T-helper 22 cell (primary cell): ENCODE results near the gene ASB16.
"Not testable (repeated sequence)": the region's sequence is repeated elsewhere in the genome, so short reads cannot be mapped to it uniquely, and the experiment has no call there.

Experiments
- DNase-seq: peaks from one replicate; pipeline ENCODE4 v3.0.0-alpha.2; 2020; ENCODE audit warnings: low read depth

Gene ASB16

DNA sequence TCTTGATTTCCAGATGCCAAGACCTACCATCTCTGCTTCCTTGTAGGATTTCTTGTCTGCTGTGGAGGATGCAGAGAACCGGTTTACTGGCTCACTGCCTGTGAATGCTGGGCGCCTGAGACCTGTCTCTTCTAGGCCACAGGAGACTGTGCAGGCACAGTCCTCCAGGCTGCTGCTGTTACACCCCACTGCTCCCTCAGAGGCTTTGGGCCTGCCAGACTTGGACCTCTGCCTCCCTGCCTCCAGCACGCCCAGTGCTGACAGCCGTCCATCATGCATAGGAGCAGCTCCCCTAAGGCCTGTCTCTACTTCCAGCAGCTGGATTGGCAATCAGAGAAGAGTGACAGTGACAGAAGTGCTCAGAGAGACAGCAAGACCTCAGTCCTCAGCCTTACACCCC lies 22.7 kb upstream of the ASB16 start:
- DNase-seq, result no peak

DNA sequence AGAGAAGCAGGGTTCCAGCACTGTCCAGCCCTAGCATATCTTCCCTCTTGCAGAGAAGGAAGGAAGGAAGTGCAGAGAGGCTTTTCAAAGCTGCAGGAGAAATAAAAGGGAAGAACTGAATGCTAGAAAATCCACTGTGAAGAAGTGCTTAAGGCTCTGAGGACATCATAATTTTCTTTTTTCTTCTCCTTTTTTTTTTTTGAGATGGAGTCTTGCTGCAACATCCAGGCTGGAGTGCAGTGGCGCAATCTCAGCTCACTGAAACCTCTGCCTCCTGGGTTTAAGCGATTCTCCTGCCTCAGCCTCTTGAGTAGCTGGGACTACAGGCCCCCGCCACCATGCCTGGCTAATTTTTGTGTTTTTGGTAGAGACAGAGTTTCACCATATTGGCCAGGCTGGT lies 21.4 kb upstream of the ASB16 start:
- DNase-seq, result not testable (repeated sequence)

DNA sequence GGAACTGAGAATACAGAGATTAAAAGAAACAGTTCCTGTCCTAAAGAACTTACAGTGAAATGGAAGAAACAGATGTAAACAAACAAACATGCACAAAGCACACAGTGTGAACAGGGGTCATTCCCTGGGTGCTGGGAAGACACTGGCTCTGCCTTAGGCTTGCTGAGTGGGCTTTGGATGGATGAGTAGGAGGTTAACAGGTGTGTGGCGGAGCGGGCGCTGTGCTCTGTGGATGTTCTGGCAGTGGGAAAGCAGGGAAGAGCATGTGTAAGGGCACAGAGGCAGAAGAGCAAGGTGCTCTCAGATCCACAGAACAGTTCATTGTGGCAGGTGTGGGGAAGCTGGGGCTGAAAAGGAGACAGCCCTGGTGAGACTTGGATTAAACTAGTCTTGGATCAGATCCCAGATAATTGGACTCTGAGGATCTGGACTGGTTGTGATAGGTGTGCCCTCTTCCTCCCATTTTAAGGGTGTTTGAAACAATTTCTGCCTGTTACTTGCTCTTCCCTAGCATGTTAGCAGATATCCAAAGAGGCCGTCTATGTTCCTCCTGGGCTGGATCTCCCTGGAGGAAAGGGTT lies 20.7 kb upstream of the ASB16 start:
- no peak for DNase-seq

DNA sequence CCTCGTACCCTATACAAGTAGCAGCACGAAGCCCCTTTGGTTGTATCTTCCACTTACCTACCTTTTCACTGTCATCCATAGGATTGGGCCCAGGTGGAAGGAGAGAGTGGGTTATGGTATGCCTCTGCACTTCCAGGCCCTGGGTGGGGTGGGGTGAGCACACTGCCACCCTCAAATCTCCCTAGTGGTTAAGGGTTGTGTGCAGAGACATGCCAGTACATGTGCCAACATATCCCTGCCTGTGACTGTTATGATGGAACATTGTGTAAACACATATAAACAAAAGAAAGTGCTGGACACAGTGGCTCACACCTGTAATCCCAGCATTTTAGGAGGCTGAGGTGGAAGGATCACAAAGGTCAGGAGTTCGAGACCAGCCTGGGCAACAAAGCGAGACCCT lies 17.6 kb upstream of the ASB16 start:
- no peak for DNase-seq

GRCh38 chr17:44155488-44155887 lies 15.0 kb upstream of the ASB16 start:
- DNase-seq, result no peak

DNA sequence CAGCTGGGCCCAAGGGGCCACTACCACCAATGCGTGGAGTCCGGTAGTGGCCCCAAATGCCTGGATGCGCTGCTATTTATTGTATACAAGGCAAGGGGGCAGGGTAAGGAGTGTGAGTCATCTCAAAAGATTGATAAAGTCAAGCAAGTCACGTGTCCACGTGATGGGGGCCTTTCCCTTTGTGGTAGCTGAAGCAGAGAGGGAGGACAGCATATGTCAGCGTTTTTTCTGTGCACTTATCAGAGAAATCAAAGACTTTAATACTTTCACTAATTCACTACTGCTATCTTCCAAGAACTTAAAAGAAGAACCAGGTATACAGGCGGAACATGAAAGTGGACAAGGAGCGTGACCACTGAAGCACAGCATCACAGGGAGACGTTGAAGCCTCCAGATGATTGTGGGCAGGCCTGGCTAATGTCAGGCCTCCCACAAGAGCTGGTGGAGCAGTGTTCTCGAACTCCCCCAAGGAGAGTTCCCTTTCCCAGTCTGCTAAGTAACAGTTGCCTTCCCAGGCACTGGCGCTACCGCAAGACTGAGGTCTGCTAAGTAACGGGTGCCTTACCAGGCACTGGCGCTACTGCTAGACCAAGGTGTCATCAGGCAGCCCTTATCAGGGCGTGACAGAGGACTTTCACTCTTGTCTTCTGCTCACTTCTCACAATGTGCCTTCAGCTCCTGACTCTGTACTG lies 10.8 kb upstream of the ASB16 start:
- DNase-seq, result peak; percentile 50

- no peak for DNase-seq
Measured at GRCh38 chr17:44164476-44164875, 6.0 kb upstream of the ASB16 start.

GRCh38 chr17:44167181-44167861 lies 3.2 kb upstream of the ASB16 start:
- DNase-seq, result no peak

- no peak for DNase-seq
Measured at GRCh38 chr17:44170135-44170498, 387 bp upstream of the ASB16 start.

DNA sequence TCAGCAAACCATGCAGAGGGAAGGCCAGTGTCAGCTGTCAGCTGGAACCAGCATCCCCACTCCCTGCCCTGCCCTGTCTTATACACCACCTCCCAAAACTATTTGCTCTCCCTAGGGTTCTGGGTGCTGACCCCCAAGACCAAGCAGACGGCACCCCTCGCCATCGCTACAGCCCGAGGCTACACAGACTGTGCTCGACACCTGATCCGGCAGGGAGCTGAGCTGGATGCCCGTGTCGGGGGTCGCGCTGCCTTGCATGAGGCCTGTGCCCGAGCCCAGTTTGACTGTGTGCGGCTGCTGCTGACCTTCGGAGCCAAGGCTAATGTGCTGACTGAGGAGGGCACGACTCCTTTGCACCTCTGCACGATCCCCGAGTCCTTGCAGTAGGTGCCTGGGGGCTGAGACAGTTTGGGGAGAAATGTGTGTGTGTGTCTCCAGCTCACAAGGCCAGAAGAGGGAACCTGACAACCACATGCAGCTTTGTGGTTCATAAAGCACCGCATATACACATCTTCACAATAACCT lies 1.5 kb downstream of the ASB16 start:
- no peak for DNase-seq

DNA sequence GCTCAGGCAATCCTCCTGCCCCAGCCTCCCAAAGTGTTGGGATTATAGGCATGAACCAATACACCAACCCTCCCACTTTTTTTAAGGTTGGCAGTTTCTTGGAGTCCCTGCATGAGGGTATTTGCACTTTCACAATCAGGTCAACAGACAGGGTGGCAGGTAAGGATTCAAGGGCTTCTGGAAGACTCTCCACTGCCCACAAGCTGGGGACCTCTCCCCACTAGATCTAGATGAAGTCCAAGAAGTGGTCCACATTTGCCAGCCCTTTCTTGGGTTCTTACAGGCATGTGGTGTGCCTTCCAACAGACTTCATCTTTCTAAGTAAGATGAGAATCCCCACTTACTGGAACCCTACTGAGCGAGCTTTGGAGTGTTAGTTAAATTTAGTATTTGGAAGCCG lies 3.9 kb downstream of the ASB16 start:
- no peak for DNase-seq

DNA sequence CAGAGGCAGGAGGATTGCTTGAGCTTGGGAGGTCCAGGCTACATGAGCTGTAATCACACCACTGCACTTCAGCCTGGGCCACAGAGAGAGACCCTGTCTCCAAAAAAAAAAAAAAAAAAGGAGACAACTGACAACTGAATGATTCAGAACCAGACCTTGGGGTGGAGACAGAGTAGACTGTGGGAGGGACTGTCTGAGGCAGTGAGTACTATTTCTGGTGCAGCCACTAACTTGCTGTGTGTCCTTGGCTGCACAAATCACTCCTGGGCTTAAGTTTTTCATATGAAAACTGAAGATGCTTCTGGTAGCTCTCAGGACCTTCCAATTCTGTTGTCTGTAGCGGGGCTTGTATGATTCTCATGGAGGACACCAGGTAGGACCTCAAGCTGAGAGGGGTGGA lies 5.8 kb downstream of the ASB16 start:
- DNase-seq, result no peak

- no peak for DNase-seq
Measured at GRCh38 chr17:44176671-44177501, 6.4 kb downstream of the ASB16 start.

DNA sequence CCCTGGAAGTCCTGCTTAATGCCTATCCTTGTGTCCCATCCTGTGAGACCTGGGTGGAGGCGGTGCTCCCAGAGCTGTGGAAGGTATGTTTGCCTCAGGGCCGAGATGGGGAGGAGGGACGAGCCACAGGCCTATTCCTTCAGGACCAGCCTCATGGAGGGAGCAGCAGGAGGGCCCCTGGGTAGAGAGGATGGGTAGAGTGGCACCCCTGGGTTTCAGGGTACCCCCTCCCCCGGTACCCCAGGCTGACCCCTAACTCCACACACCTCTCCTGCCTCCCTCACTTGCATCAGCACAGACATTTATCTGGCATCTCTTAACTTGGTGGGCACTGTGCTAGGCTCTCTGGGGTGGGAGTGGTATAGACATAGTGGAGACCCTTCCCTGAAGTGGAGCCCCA lies 7.1 kb downstream of the ASB16 start:
- no peak for DNase-seq

- DNase-seq, result no peak
Measured at GRCh38 chr17:44178133-44178532, 7.6 kb downstream of the ASB16 start.

- DNase-seq, result no peak
Measured at GRCh38 chr17:44183024-44183423, 12.5 kb downstream of the ASB16 start.

DNA sequence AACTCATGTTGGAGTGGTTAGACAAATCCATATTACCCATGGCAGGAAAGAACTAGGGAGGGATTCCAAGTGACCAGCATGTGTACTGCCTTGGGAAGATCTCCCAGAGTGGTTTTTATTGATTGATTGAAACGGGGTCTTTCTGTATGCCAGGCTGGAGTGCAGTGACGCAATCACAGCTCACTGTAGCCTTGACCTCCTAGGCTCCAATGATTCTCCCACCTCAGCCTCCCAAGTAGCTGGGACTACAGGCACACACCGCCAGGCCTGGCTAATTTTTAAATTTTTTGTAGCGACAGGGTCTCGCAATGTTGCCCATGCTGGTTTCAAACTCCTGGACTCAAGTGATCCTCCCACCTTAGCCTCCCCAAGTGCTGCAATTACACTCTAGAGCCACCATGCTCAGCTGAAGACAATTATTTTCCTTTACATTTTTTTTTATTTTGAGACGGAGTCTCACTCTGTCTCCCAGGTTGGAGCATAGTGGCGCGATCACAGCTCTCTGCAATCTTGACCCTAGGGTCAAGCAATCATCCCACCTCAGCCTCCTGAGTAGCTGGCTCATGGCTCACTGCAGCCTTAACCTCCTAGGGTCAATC lies 13.8 kb downstream of the ASB16 start:
- DNase-seq, result no peak

- peak; percentile 99 for DNase-seq
Measured at GRCh38 chr17:44186307-44187130, 16.0 kb downstream of the ASB16 start, which contains the start of gene TMUB2. Gene TMUB2, plus strand, starts transcription at chr17:44186972. Its CDS starts 737 bp downstream, at chr17:44187709.

DNA sequence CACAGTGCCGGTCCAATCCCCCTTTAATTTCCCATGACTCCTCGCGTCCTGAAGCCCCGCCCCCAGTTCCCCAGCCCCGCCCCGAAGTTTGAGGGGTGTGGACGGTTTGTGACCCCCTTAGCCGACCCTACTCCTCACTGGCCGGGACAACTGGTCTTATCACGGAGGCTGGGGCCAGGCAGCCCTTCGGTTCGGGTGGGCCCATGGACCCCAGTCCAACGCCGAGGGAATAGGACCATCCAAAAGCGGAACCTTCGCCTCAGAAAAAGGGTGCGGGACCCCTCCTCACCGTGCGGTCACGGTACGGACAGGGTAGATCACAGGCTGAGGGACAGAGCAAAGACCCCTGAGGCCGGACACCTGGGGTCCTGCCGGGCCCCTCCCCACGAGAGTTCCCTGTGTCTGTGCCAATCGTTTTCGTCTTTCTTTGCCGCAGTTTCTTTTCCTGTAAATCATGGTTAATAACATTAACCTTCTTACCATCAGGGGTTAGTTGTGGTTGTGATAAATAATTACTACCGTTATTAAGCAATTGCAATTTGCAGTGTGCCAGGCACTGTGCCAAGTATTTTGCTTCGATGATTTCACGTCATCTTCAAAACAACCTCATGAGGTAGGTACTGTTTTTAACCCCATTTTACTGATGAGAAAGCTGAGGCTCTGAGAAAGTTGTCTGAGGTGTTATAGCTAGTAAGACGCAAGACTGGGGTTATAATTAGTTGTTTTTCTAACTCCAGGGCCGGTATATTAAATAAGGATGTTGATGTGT lies 16.8 kb downstream of the ASB16 start:
- DNase-seq, result peak; percentile 43
